ENCODE data around the gene MKLN1.
"Not testable (repeated sequence)": the region's sequence is repeated elsewhere in the genome, so short reads cannot be mapped to it uniquely, and the experiment has no call there.

MKLN1 gene

GRCh38 chr7:131306777-131307176, 20.9 kb upstream of the MKLN1 start:
- DNase-seq (ENCODE audit: extremely low spot score, insufficient read length, low read depth) (no peak), FAIRE-seq (no peak)

GRCh38 chr7:131307627-131308026, 20.0 kb upstream of the MKLN1 start:
- FAIRE-seq = no peak

GRCh38 chr7:131312838-131313237, 14.8 kb upstream of the MKLN1 start:
- FAIRE-seq (no peak), DNase-seq (ENCODE audit: extremely low spot score, insufficient read length, low read depth) (no peak)

More at GRCh38 chr7:131307627-131308026, 20.0 kb upstream of the MKLN1 start:
- no peak for DNase-seq (ENCODE audit: extremely low spot score, insufficient read length, low read depth)

GRCh38 chr7:131320603-131321002, 7.1 kb upstream of the MKLN1 start:
- FAIRE-seq (no peak), DNase-seq (ENCODE audit: extremely low spot score, insufficient read length, low read depth) (no peak)

- FAIRE-seq (no peak), DNase-seq (ENCODE audit: extremely low spot score, insufficient read length, low read depth) (no peak)
Measured at GRCh38 chr7:131321656-131322055, 6.0 kb upstream of the MKLN1 start.

GRCh38 chr7:131322061-131322460, 5.6 kb upstream of the MKLN1 start:
- no peak for FAIRE-seq
- DNase-seq (ENCODE audit: extremely low spot score, insufficient read length, low read depth) = no peak

GRCh38 chr7:131322861-131323260, 4.8 kb upstream of the MKLN1 start:
- FAIRE-seq (no peak), DNase-seq (ENCODE audit: extremely low spot score, insufficient read length, low read depth) (no peak)

- no peak for DNase-seq (ENCODE audit: extremely low spot score, insufficient read length, low read depth)
- no peak for FAIRE-seq
Measured at GRCh38 chr7:131325179-131325840, 2.4 kb upstream of the MKLN1 start.

- no peak for FAIRE-seq
- DNase-seq (ENCODE audit: extremely low spot score, insufficient read length, low read depth) = no peak
Measured at GRCh38 chr7:131326576-131326975, 1.1 kb upstream of the MKLN1 start.

- DNase-seq (ENCODE audit: extremely low spot score, insufficient read length, low read depth) = no peak
- no peak for FAIRE-seq
Measured at GRCh38 chr7:131327049-131327625, 539 bp upstream of the MKLN1 start.

GRCh38 chr7:131328377-131329175, 900 bp downstream of the MKLN1 start:
- no peak for DNase-seq (ENCODE audit: extremely low spot score, insufficient read length, low read depth)

GRCh38 chr7:131329176-131329570, 1.5 kb downstream of the MKLN1 start:
- FAIRE-seq = peak; percentile 36

More at GRCh38 chr7:131328377-131329175, 900 bp downstream of the MKLN1 start:
- FAIRE-seq = no peak

GRCh38 chr7:131330299-131330698, 2.6 kb downstream of the MKLN1 start:
- DNase-seq (ENCODE audit: extremely low spot score, insufficient read length, low read depth) (no peak), FAIRE-seq (peak; percentile 31)

More at GRCh38 chr7:131329176-131329570, 1.5 kb downstream of the MKLN1 start:
- DNase-seq (ENCODE audit: extremely low spot score, insufficient read length, low read depth) = no peak

- DNase-seq (ENCODE audit: extremely low spot score, insufficient read length, low read depth) (no peak), FAIRE-seq (no peak)
Measured at GRCh38 chr7:131331806-131332205, 4.1 kb downstream of the MKLN1 start.

GRCh38 chr7:131332729-131333128, 5.1 kb downstream of the MKLN1 start:
- not testable (repeated sequence) for DNase-seq (ENCODE audit: extremely low spot score, insufficient read length, low read depth); FAIRE-seq

GRCh38 chr7:131335639-131336381, 8.1 kb downstream of the MKLN1 start:
- no peak for DNase-seq (ENCODE audit: extremely low spot score, insufficient read length, low read depth)
- peak; percentile 15 for FAIRE-seq

- FAIRE-seq = no peak
- no peak for DNase-seq (ENCODE audit: extremely low spot score, insufficient read length, low read depth)
Measured at GRCh38 chr7:131336956-131337355, 9.3 kb downstream of the MKLN1 start.

- FAIRE-seq = no peak
- DNase-seq (ENCODE audit: extremely low spot score, insufficient read length, low read depth) = no peak
Measured at GRCh38 chr7:131338173-131338572, 10.5 kb downstream of the MKLN1 start.

GRCh38 chr7:131338691-131339390, 11.2 kb downstream of the MKLN1 start:
- FAIRE-seq = peak; percentile 67
- DNase-seq (ENCODE audit: extremely low spot score, insufficient read length, low read depth) = no peak

GRCh38 chr7:131341690-131342089, 14.0 kb downstream of the MKLN1 start:
- DNase-seq (ENCODE audit: extremely low spot score, insufficient read length, low read depth) (no peak), FAIRE-seq (no peak)
